ENCODE results near the gene CYP2A7. TPM values are rescaled to one million over a fixed set of nuclear protein-coding genes. Genes with fewer than 3 reads are reported as not detected.
A peak's percentile ranks its signal among the peaks of the same experiment; 100 is the strongest.
"Not testable (repeated sequence)": the region's sequence is repeated elsewhere in the genome, so short reads cannot be mapped to it uniquely, and the experiment has no call there.

CYP2A7 gene
- polyA plus RNA-seq, 1 donor from 2014 or later: not detected

- not testable (repeated sequence) for H3K36me3 Mint-ChIP-seq, H3K9me3 Mint-ChIP-seq, H3K4me1 Mint-ChIP-seq, H3K27ac Mint-ChIP-seq
- H3K4me3 Mint-ChIP-seq: peak overlapping the region in 3 of 4 donors; percentile 71 to 89 (median 75)
- H3K27me3 Mint-ChIP-seq: peaks cover 24% of the 10 kb centered on the region
These were observed 7.2 kb downstream of the CYP2A7 start for GRCh38 chr19:40874874-40875273.

- H3K9me3 Mint-ChIP-seq, H3K27ac Mint-ChIP-seq, H3K36me3 Mint-ChIP-seq, H3K4me1 Mint-ChIP-seq, H3K4me3 Mint-ChIP-seq: not testable (repeated sequence)
- H3K27me3 Mint-ChIP-seq: peaks cover 16% of the 10 kb centered on the region
These were observed 8.2 kb downstream of the CYP2A7 start for GRCh38 chr19:40873873-40874272.

GRCh38 chr19:40872209-40872608 is 9.8 kb downstream of the CYP2A7 start:
- Mint-ChIP-seq H3K27me3 (peaks cover 16% of the 10 kb centered on the region), H3K27ac (no peak overlapping the region), H3K4me1 (peaks cover 3 to 7% (median 6%) of the 10 kb centered on the region in 3 donors), H3K36me3 (peaks cover 2% of the 10 kb centered on the region), H3K4me3 (no peak overlapping the region), H3K9me3 (peaks cover 1 to 3% (median 2%) of the 10 kb centered on the region in 3 donors)

- Mint-ChIP-seq H3K36me3 (peaks cover 1% of the 10 kb centered on the region), H3K27ac (no peak overlapping the region), H3K4me1 (no peaks in the 10 kb centered on the region), H3K9me3 (peaks cover 0 to 2% (median under 1%) of the 10 kb centered on the region in 3 donors), H3K27me3 (peaks cover 9% of the 10 kb centered on the region), H3K4me3 (no peak overlapping the region)
These were observed 14.3 kb downstream of the CYP2A7 start for GRCh38 chr19:40867701-40868100.

GRCh38 chr19:40864739-40865496 is 17.1 kb downstream of the CYP2A7 start:
- not testable (repeated sequence) for H3K4me1 Mint-ChIP-seq, H3K36me3 Mint-ChIP-seq, H3K9me3 Mint-ChIP-seq, H3K27me3 Mint-ChIP-seq, H3K27ac Mint-ChIP-seq, H3K4me3 Mint-ChIP-seq

- Mint-ChIP-seq H3K4me3 (no peak overlapping the region), H3K36me3 (no peaks in the 10 kb centered on the region), H3K27ac (no peak overlapping the region), H3K27me3 (peaks cover 8% of the 10 kb centered on the region), H3K4me1 (no peaks in the 10 kb centered on the region), H3K9me3 (peaks cover 0 to 2% (median 1%) of the 10 kb centered on the region in 3 donors)
These were observed 19.2 kb downstream of the CYP2A7 start for GRCh38 chr19:40862785-40863184.

GRCh38 chr19:40862333-40862732 is 19.7 kb downstream of the CYP2A7 start:
- Mint-ChIP-seq H3K9me3 (peaks cover 0 to 2% (median 1%) of the 10 kb centered on the region in 3 donors), H3K4me3 (no peak overlapping the region), H3K27ac (no peak overlapping the region), H3K27me3 (peaks cover 10% of the 10 kb centered on the region), H3K4me1 (no peaks in the 10 kb centered on the region), H3K36me3 (no peaks in the 10 kb centered on the region)

GRCh38 chr19:40858109-40858508 is 23.9 kb downstream of the CYP2A7 start:
- Mint-ChIP-seq H3K36me3 (no peaks in the 10 kb centered on the region), H3K4me3 (no peak overlapping the region), H3K9me3 (peaks cover 0 to 2% (median 1%) of the 10 kb centered on the region in 3 donors), H3K27ac (peak overlapping the region in 1 of 3 donors; percentile 57), H3K27me3 (peaks cover 7% of the 10 kb centered on the region), H3K4me1 (no peaks in the 10 kb centered on the region)

- H3K9me3 Mint-ChIP-seq, H3K36me3 Mint-ChIP-seq, H3K27ac Mint-ChIP-seq, H3K4me1 Mint-ChIP-seq, H3K4me3 Mint-ChIP-seq: not testable (repeated sequence)
- peaks cover 18% of the 10 kb centered on the region for H3K27me3 Mint-ChIP-seq
These were observed 29.4 kb downstream of the CYP2A7 start for GRCh38 chr19:40852467-40853152.

- peak within 1 kb of the TSS in 1 of 3 donors; percentile 0 for H3K27ac Mint-ChIP-seq
These were observed 31.8 kb downstream of the CYP2A7 start, which contains the start of gene CYP2A6 for GRCh38 chr19:40850277-40850676. Gene CYP2A6 (minus strand): TSS chr19:40850447. CDS start chr19:40850426, 21 bp downstream.

GRCh38 chr19:40846722-40847121 is 35.3 kb downstream of the CYP2A7 start:
- not testable (repeated sequence) for H3K4me1 Mint-ChIP-seq, H3K36me3 Mint-ChIP-seq

More at GRCh38 chr19:40850277-40850676, 31.8 kb downstream of the CYP2A7 start, which contains the start of gene CYP2A6:
- H3K4me1 Mint-ChIP-seq, H3K9me3 Mint-ChIP-seq, H3K36me3 Mint-ChIP-seq: not testable (repeated sequence)
- H3K27me3 Mint-ChIP-seq: peaks cover 22% of the 10 kb centered on the region
- peak within 1 kb of the TSS in 1 of 4 donors; percentile 71 for H3K4me3 Mint-ChIP-seq

GRCh38 chr19:40843653-40844052 is 38.4 kb downstream of the CYP2A7 start:
- not testable (repeated sequence) for H3K9me3 Mint-ChIP-seq, H3K4me1 Mint-ChIP-seq, H3K36me3 Mint-ChIP-seq
- Mint-ChIP-seq H3K27me3 (peaks cover 20% of the 10 kb centered on the region), H3K27ac (peak overlapping the region in 2 of 3 donors; percentile 73 to 78), H3K4me3 (peak overlapping the region; percentile 58 to 95 (median 82))

More at GRCh38 chr19:40846722-40847121, 35.3 kb downstream of the CYP2A7 start:
- not testable (repeated sequence) for H3K9me3 Mint-ChIP-seq, H3K27ac Mint-ChIP-seq
- H3K4me3 Mint-ChIP-seq: peak overlapping the region in 1 of 4 donors; percentile 39
- peaks cover 26% of the 10 kb centered on the region for H3K27me3 Mint-ChIP-seq

GRCh38 chr19:40842997-40843652 is 38.9 kb downstream of the CYP2A7 start:
- Mint-ChIP-seq H3K27ac (peak overlapping the region in 2 of 3 donors; percentile 73 to 78), H3K4me3 (peak overlapping the region; percentile 58 to 95 (median 82)), H3K27me3 (peaks cover 16% of the 10 kb centered on the region)
- H3K9me3 Mint-ChIP-seq, H3K4me1 Mint-ChIP-seq, H3K36me3 Mint-ChIP-seq: not testable (repeated sequence)

GRCh38 chr19:40842012-40842411 is 40.0 kb downstream of the CYP2A7 start:
- not testable (repeated sequence) for H3K27me3 Mint-ChIP-seq, H3K4me3 Mint-ChIP-seq, H3K36me3 Mint-ChIP-seq, H3K9me3 Mint-ChIP-seq, H3K27ac Mint-ChIP-seq, H3K4me1 Mint-ChIP-seq

- H3K4me3 Mint-ChIP-seq, H3K4me1 Mint-ChIP-seq, H3K36me3 Mint-ChIP-seq, H3K27ac Mint-ChIP-seq, H3K27me3 Mint-ChIP-seq, H3K9me3 Mint-ChIP-seq: not testable (repeated sequence)
These were observed 43.6 kb downstream of the CYP2A7 start for GRCh38 chr19:40838477-40838876.

Measured in IgD-negative memory B cell (primary cell).